ENCODE data around the gene LTBP4. TPM values are rescaled to one million over a fixed set of nuclear protein-coding genes. Genes with fewer than 3 reads are reported as not detected.

The LTBP4 gene
- total and polyA plus RNA-seq, 2 donors (not counting 3 experiments of a cell fraction or from before 2014, with no cell fraction given): 25.9 to 38.0 TPM

DNA sequence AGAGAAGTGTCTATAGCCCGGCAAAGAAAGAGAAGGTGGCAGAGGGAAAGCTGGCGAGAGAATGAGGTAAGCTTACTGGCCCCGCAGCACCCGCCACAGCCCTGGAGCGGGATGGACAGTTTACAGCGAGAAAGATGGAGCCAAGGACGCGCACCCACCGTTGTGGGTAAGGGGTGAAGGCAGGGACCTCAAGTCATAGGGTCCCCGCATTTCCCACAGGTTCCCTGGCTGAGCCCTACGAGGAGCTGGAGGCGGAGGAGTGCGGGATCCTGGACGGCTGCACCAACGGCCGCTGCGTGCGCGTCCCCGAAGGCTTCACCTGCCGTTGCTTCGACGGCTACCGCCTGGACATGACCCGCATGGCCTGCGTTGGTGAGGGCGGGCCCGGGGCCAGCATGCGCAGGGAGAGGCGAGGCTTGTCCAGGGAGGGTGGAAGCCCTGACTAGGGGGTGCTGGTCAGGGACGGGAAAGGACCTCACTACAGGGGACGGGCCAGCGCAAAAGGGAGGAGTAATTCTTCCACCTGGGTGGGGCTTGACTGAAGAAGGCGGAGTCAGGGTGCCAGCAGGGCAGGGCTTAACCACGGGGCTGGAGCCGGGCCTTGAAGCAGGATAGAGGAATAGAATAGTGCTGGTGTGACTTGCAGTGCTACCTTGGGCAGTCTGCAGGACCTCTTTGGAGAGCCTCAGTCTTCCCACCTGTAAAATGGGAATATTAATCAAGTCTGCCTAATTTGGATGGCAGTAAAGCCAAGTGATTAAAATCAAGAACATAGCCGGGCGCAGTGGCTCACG, 26.5 kb downstream of the LTBP4 start:
- H3K27ac ChIP-seq (ENCODE audit: insufficient read depth, low read depth, low read length): no peak overlapping the region
- no TSS peak for BruUV-seq (replicated peaks)
- FAIRE-seq (no peak), DNase-seq (ENCODE audit: low read depth, low spot score) (no peak)
- dilution Hi-C loops (cut with MboI; ENCODE audit: extremely low pct_ligation_motif_present, low sequenced_read_pairs) (no loop called here), intact Hi-C loops (cut with micrococcal nuclease) (no loop called here)
- no peak for TF ChIP-seq JUN (IDR thresholded peaks at IDR 0.05; ENCODE audit: borderline replicate concordance, insufficient read depth, insufficient read length, low read depth)
- no peak for TF ChIP-seq FOS (IDR thresholded peaks at IDR 0.05; ENCODE audit: borderline replicate concordance, insufficient read depth, low read length)
- no peak for TF ChIP-seq EZH2 (IDR thresholded peaks at IDR 0.05; ENCODE audit: borderline replicate concordance, low read depth, low read length, severe bottlenecking)
- TF ChIP-seq GATA2 (IDR thresholded peaks at IDR 0.05; ENCODE audit: insufficient read depth, insufficient read length, low read depth, low read length): no peak
- no peak for TF ChIP-seq POLR2AphosphoS5 (IDR thresholded peaks at IDR 0.05; ENCODE audit: insufficient read depth, low read depth, low read length)
- TF ChIP-seq POLR2A (IDR thresholded peaks at IDR 0.05; ENCODE audit: low read depth, low read length): no peak
- TF ChIP-seq, protein P1, sequence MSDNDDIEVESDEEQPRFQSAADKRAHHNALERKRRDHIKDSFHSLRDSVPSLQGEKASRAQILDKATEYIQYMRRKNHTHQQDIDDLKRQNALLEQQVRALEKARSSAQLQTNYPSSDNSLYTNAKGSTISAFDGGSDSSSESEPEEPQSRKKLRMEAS (IDR thresholded peaks at IDR 0.05; ENCODE audit: insufficient read depth, insufficient read length): no peak
- no peak for TF ChIP-seq CTCF (IDR thresholded peaks at IDR 0.05; ENCODE audit: extremely low read depth in 1 of 2, insufficient read depth in 1 of 2, low read depth in 1 of 2, low read length in 2 of 2)
- TF ChIP-seq MYC (IDR thresholded peaks at IDR 0.05; ENCODE audit: low read depth, low read length): no peak
- no peaks in the 10 kb centered on the region for H4K20me1 ChIP-seq (replicated peaks; ENCODE audit: control insufficient read depth, extremely low read depth, insufficient read depth, low read length)
- POLR2A ChIA-PET: no interaction called here
- no peaks in the 10 kb centered on the region for H3K9me3 ChIP-seq (replicated peaks; ENCODE audit: control insufficient read depth, insufficient read depth, low read length)
- no peaks in the 10 kb centered on the region for H3K4me1 ChIP-seq (ENCODE audit: control insufficient read depth, extremely low read depth, insufficient read depth, low read length)
- no peaks in the 10 kb centered on the region for H3K9me1 ChIP-seq (replicated peaks; ENCODE audit: control insufficient read depth, extremely low read depth, insufficient read depth, low read length)
- H3K79me2 ChIP-seq (ENCODE audit: control insufficient read depth, insufficient read depth, low read length): no peaks in the 10 kb centered on the region
- no peak overlapping the region for H2AFZ ChIP-seq (ENCODE audit: low read depth, low read length)
- no peak overlapping the region for H3K4me3 ChIP-seq (replicated peaks in 1 of 3; ENCODE audit: insufficient read depth in 1 of 3, low read depth in 1 of 3, low read length in 3 of 3)
- no peaks in the 10 kb centered on the region for H3K36me3 ChIP-seq (ENCODE audit: control insufficient read depth in 2 of 2, extremely low read depth in 1 of 2, insufficient read depth in 2 of 2, low read length in 2 of 2)
- CTCF ChIA-PET: interaction anchor here (1.0 kb wide), 1 partner anchor 8 kb away, joined by 3 read pairs; no protein-coding TSS in a partner anchor
- no peaks in the 10 kb centered on the region for H3K27me3 ChIP-seq (ENCODE audit: control insufficient read depth in 2 of 2, insufficient read depth in 2 of 2, low read length in 2 of 2)
- no peak overlapping the region for H3K4me2 ChIP-seq (ENCODE audit: insufficient read depth, low read length)
- no peak overlapping the region for H3K9ac ChIP-seq (replicated peaks; ENCODE audit: extremely low read depth, insufficient read depth, low read length)

Measured in endothelial cell of umbilical vein (primary cell).